Calu3 (cell line): ENCODE measurements around the gene HPSE2. TPM values are rescaled to one million over a fixed set of nuclear protein-coding genes. Genes with fewer than 3 reads are reported as not detected.

Experiments used
- BruUV-seq: library from RNA; stranded (reverse); fragments of 400-500 nt; replicated peaks from 2 replicates; lab custom pipeline; 2021; lab: Mats Ljungman, UMichigan
- CTCF ChIA-PET: fragments of 300-600 bp; sonication (Branson Sonifier 250); formaldehyde crosslinking; loops from one replicate; lab custom pipeline; 2022; ENCODE audit warnings: antibody characterized with exemption; lab: Charles Lee
- DNase-seq: peaks from one replicate; pipeline ENCODE4 v3.0.0; 2022
- H3K27ac Mint-ChIP-seq: one replicate; pipeline ENCODE4 v1.8.0; 2022; ENCODE audit warnings: mixed read lengths; ENCODE audit not compliant: unreplicated experiment
- H3K27me3 Mint-ChIP-seq: one replicate; pipeline ENCODE4 v1.8.0; 2022; ENCODE audit warnings: mixed read lengths; ENCODE audit not compliant: unreplicated experiment
- H3K36me3 Mint-ChIP-seq: one replicate; pipeline ENCODE4 v1.8.0; 2022; ENCODE audit warnings: mild to moderate bottlenecking, moderate library complexity, mixed read lengths; ENCODE audit not compliant: insufficient read depth, unreplicated experiment
- H3K4me1 Mint-ChIP-seq: one replicate; pipeline ENCODE4 v1.8.0; 2022; ENCODE audit warnings: mild to moderate bottlenecking, low read depth, mixed read lengths; ENCODE audit not compliant: unreplicated experiment
- H3K4me3 Mint-ChIP-seq: one replicate; pipeline ENCODE4 v1.8.0; 2022; ENCODE audit warnings: mild to moderate bottlenecking, low read depth, moderate library complexity, mixed read lengths; ENCODE audit not compliant: unreplicated experiment
- H3K9me3 Mint-ChIP-seq: one replicate; pipeline ENCODE4 v1.8.0; 2022; ENCODE audit warnings: low read depth, mixed read lengths; ENCODE audit not compliant: unreplicated experiment
- intact Hi-C: fragments of 100-400 bp; cut with micrococcal nuclease; formaldehyde crosslinking; loops from one replicate; pipeline ENCODE4 v1.10.0; 2022; ENCODE audit not compliant: unreplicated experiment
- total RNA-seq: library from RNA; stranded (reverse); gene quantifications from 2 replicates; pipeline ENCODE4 v1.2.3, GENCODE V29; 2022
- TF ChIP-seq, protein P1 (sequence below): fragments of 200-600 bp; IDR thresholded peaks from one replicate; pipeline ENCODE4 v1.8.0; 2022; ENCODE audit warnings: antibody characterized with exemption; ENCODE audit not compliant: unreplicated experiment

Gene HPSE2
- total RNA-seq, 1 experiment from 2014 or later = not detected

DNA sequence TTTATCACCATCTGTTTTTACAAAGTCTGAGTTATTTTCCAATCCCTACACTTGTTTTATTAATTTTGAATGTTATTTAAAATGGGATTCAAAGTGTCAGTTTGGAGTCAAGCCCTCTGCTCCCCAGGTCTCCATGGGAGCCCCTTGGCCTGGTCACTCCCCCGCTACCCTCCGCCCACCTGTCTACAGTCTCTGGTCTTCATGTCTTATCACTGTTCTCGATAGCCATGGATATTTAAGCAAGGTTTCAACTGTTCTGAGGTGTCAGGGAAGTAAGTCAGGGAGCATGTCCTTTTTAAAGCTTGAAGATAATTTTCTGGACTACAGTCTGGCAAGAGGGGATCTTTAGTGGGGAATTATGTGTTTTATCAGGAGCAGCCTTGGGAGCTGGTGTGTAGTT is 769.8 kb downstream of the HPSE2 start:
- Mint-ChIP-seq H3K4me1 (peaks cover 7% of the 10 kb centered on the region), H3K4me3 (no peak overlapping the region), H3K9me3 (no peaks in the 10 kb centered on the region), H3K27ac (no peak overlapping the region), H3K36me3 (peaks cover 11% of the 10 kb centered on the region), H3K27me3 (no peaks in the 10 kb centered on the region)
- intact Hi-C loops = loop anchor here (2.0 to 5.0 kb wide), 2 partner anchors 706 to 781 kb away; no protein-coding TSS in a partner anchor
- no peak for DNase-seq
- TF ChIP-seq, protein P1, sequence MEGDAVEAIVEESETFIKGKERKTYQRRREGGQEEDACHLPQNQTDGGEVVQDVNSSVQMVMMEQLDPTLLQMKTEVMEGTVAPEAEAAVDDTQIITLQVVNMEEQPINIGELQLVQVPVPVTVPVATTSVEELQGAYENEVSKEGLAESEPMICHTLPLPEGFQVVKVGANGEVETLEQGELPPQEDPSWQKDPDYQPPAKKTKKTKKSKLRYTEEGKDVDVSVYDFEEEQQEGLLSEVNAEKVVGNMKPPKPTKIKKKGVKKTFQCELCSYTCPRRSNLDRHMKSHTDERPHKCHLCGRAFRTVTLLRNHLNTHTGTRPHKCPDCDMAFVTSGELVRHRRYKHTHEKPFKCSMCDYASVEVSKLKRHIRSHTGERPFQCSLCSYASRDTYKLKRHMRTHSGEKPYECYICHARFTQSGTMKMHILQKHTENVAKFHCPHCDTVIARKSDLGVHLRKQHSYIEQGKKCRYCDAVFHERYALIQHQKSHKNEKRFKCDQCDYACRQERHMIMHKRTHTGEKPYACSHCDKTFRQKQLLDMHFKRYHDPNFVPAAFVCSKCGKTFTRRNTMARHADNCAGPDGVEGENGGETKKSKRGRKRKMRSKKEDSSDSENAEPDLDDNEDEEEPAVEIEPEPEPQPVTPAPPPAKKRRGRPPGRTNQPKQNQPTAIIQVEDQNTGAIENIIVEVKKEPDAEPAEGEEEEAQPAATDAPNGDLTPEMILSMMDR = no peak
- CTCF ChIA-PET = no interaction called here
- no TSS peak for BruUV-seq

DNA sequence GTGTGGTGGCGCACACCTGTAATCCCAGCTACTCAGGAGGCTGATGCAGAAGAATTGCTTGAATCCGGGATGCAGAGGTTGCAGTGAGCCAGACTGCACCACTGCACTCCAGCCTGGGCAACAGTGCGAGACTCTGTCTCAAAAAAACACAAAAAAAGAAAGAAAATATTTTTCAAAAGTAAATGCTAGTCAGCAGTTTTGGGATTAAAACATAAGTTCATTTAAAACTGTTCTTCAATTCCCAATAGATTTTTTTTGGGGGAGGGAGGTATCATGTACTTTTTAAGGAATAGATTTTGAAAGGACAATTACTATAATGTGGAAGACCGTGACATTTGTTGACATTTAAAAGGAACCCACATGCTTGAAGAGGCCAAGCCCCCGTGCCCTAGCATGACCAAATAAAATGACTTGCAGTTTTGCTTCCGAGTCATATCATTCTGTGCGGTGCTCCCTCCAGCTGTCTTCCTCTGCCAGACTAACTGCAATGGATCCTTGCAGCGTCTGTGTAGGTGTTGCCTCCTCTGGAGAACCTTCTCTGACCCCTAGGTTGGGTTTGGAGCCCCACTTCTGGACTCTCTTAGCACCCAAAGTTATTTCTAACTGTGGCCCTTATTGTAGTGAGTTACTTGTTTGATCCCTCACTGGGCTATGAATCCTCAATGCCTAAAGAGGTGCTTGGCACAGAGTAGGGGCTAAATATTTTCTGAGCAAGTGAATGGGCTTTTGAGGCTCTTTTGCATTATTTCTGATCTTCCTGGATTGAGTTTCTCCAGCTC is 771.5 kb downstream of the HPSE2 start:
- intact Hi-C loops = no loop called here
- Mint-ChIP-seq H3K9me3 (no peaks in the 10 kb centered on the region), H3K4me1 (peaks cover 11% of the 10 kb centered on the region), H3K36me3 (peaks cover 11% of the 10 kb centered on the region), H3K27me3 (no peaks in the 10 kb centered on the region), H3K27ac (no peak overlapping the region), H3K4me3 (no peak overlapping the region)
- TF ChIP-seq, protein P1 = no peak
- CTCF ChIA-PET = no interaction called here
- no peak for DNase-seq
- BruUV-seq = no TSS peak

DNA sequence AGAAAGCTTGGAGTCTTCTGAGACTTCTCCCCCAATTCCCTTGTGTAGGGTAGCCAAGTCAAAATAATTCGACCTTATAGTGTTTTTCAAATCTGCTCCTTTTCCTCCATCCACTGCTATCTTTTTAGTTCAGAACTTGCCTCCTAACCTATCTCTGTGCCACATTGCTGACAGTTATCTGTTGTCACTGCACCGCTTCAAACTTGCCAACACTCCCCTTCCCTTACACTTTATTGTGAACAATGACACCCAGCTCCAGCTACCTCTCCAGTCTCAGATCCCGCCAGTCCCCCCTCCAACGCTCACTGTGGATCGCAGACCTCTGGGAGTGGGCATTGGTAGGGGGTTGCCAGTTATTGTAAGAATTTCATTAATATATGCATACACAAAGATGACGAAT is 772.6 kb downstream of the HPSE2 start:
- H3K4me1 Mint-ChIP-seq = peaks cover 18% of the 10 kb centered on the region
- TF ChIP-seq, protein P1 = no peak
- DNase-seq = no peak
- H3K27ac Mint-ChIP-seq = no peak overlapping the region
- intact Hi-C loops = no loop called here
- H3K4me3 Mint-ChIP-seq = no peak overlapping the region
- H3K9me3 Mint-ChIP-seq = no peaks in the 10 kb centered on the region
- peaks cover 11% of the 10 kb centered on the region for H3K36me3 Mint-ChIP-seq
- H3K27me3 Mint-ChIP-seq = peaks cover 8% of the 10 kb centered on the region
- BruUV-seq = no TSS peak
- CTCF ChIA-PET = no interaction called here

DNA sequence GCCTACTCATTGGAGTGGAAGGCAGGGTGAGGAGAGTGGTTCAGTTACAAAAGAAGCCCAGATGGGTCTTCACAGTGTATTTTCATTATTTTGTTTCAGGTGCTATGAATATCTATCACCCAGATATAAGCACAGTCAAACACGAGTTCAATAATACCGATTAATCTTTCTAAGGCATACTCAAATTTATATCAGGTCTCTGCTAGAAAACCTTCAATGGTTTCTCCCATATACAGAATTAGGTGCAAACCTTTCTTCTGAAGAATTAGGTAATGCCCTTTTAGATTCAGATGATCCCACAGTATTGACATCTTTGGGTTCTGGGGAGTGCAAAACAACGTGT is 774.2 kb downstream of the HPSE2 start:
- peaks cover 23% of the 10 kb centered on the region for H3K4me1 Mint-ChIP-seq
- TF ChIP-seq, protein P1 = no peak
- H3K4me3 Mint-ChIP-seq = no peak overlapping the region
- CTCF ChIA-PET = interaction anchor here (1.3 kb wide), 1 partner anchor 138 kb away, joined by 4 read pairs; no protein-coding TSS in a partner anchor
- intact Hi-C loops = no loop called here
- no peak for DNase-seq
- H3K27ac Mint-ChIP-seq = peak overlapping the region; percentile 81
- H3K36me3 Mint-ChIP-seq = peaks cover 5% of the 10 kb centered on the region
- H3K27me3 Mint-ChIP-seq = peaks cover 19% of the 10 kb centered on the region
- H3K9me3 Mint-ChIP-seq = no peaks in the 10 kb centered on the region
- BruUV-seq = no TSS peak
